IMR-90 (cell line): ENCODE results near the gene TLR9. TPM values are rescaled to one million over a fixed set of nuclear protein-coding genes. Genes with fewer than 3 reads are reported as not detected.

Experiments
- ATAC-seq: fragments of 200-7000 bp; cut with Tn5 transposase; 2 replicates; pipeline ENCODE4 v1.9.1; 2020; ENCODE audit warnings: low read depth, mild to moderate bottlenecking, moderate library complexity
- BruUV-seq: library from RNA; stranded (reverse); fragments of 400-500 nt; replicated peaks from 2 replicates; lab custom pipeline; 2021; lab: Mats Ljungman, UMichigan
- CTCF ChIA-PET: fragments of 300-600 bp; formaldehyde crosslinking; extraction: SDS; loops from one replicate; lab custom pipeline; 2021; ENCODE audit warnings: antibody characterized with exemption; lab: Yijun Ruan, JAX
- POLR2A ChIA-PET: fragments of 300-600 bp; sonication (Branson Sonifier 250); formaldehyde crosslinking; loops from one replicate; lab custom pipeline; 2022; ENCODE audit warnings: antibody characterized with exemption; ENCODE audit not compliant: unreplicated experiment; lab: Charles Lee
- DNase-seq: peaks from one replicate; pipeline ENCODE4 v3.0.0; 2013
- H2AFZ ChIP-seq: replicated peaks from 2 replicates; pipeline ENCODE3; 2013; ENCODE audit warnings: low read length, mild to moderate bottlenecking; ENCODE audit not compliant: poor library complexity
- H2AK5ac ChIP-seq: 2 replicates; pipeline ENCODE4 v1.6.1; 2013; ENCODE audit warnings: low read depth, low read length, inconsistent platforms
- H2AK9ac ChIP-seq: replicated peaks from 2 replicates; pipeline ENCODE3; 2013; ENCODE audit warnings: mild to moderate bottlenecking, low read depth, low read length, moderate library complexity; ENCODE audit not compliant: poor library complexity
- H2BK120ac ChIP-seq: 2 replicates; pipeline ENCODE4 v1.6.1; 2013; ENCODE audit warnings: low read depth, low read length, inconsistent platforms
- H2BK15ac ChIP-seq: 3 replicates; pipeline ENCODE4 v1.6.1; 2013; ENCODE audit warnings: low read depth, low read length, inconsistent platforms
- H2BK20ac ChIP-seq: 2 replicates; pipeline ENCODE4 v1.6.1; 2013; ENCODE audit warnings: low read depth, mild to moderate bottlenecking, inconsistent platforms, low read length, moderate library complexity
- H2BK5ac ChIP-seq: 2 replicates; pipeline ENCODE4 v1.6.1; 2013; ENCODE audit warnings: mild to moderate bottlenecking, low read depth, low read length, inconsistent platforms; ENCODE audit not compliant: poor library complexity, severe bottlenecking
- H3K14ac ChIP-seq: replicated peaks from 2 replicates; pipeline ENCODE4 v1.6.1; 2013; ENCODE audit warnings: low read depth, low read length, inconsistent platforms
- H3K18ac ChIP-seq: 2 replicates; pipeline ENCODE4 v1.6.1; 2013; ENCODE audit warnings: low read depth, low read length, control low read depth
- H3K23ac ChIP-seq: 2 replicates; pipeline ENCODE4 v1.6.1; 2013; ENCODE audit warnings: low read depth, low read length, inconsistent platforms
- H3K27ac ChIP-seq: 2 replicates; pipeline ENCODE4 v1.5.1; 2013; ENCODE audit warnings: mild to moderate bottlenecking, control low read depth, low read length; ENCODE audit not compliant: insufficient read depth
- H3K27me3 ChIP-seq: 2 replicates; pipeline ENCODE4 v1.6.1; 2013; ENCODE audit warnings: low read length; ENCODE audit not compliant: control insufficient read depth, insufficient read depth
- H3K36me3 ChIP-seq: 2 replicates; pipeline ENCODE4 v1.6.1; 2013; ENCODE audit warnings: low read length, mixed read lengths; ENCODE audit not compliant: control insufficient read depth, insufficient read depth
- H3K4ac ChIP-seq: 2 replicates; pipeline ENCODE4 v1.6.1; 2013; ENCODE audit warnings: low read depth, low read length, inconsistent platforms
- H3K4me1 ChIP-seq: 2 replicates; pipeline ENCODE4 v1.6.1; 2013; ENCODE audit warnings: low read length, mixed read lengths; ENCODE audit not compliant: control insufficient read depth, insufficient read depth
- H3K4me2 ChIP-seq: 2 replicates; pipeline ENCODE4 v1.6.1; 2013; ENCODE audit warnings: low read depth, mild to moderate bottlenecking, control low read depth, low read length, moderate library complexity
- H3K4me3 ChIP-seq: 2 replicates; pipeline ENCODE4 v1.5.1; 2013; ENCODE audit warnings: low read depth, mild to moderate bottlenecking, control low read depth, low read length, moderate library complexity; ENCODE audit not compliant: insufficient read depth
- H3K56ac ChIP-seq: 2 replicates; pipeline ENCODE4 v1.6.1; 2013; ENCODE audit warnings: low read length, inconsistent platforms; ENCODE audit not compliant: insufficient read depth; ENCODE audit errors: extremely low read depth
- H3K79me1 ChIP-seq, 2 experiments: 2 replicates each; pipeline ENCODE4 v1.6.1; 2013; ENCODE audit warnings: low read length in 2 of 2, inconsistent platforms in 1 of 2, low read depth in 1 of 2
- H3K9ac ChIP-seq: 2 replicates; pipeline ENCODE4 v1.6.1; 2013; ENCODE audit warnings: low read depth, low read length, control low read depth
- H3K9me1 ChIP-seq: 2 replicates; pipeline ENCODE4 v1.6.1; 2013; ENCODE audit warnings: low read length, inconsistent platforms; ENCODE audit not compliant: insufficient read depth
- H3K9me3 ChIP-seq: 2 replicates; pipeline ENCODE4 v1.6.1; 2013; ENCODE audit warnings: low read length; ENCODE audit not compliant: control insufficient read depth, insufficient read depth
- H4K20me1 ChIP-seq: 2 replicates; pipeline ENCODE4 v1.6.1; 2013; ENCODE audit warnings: low read length, inconsistent platforms; ENCODE audit not compliant: insufficient read depth
- H4K5ac ChIP-seq: 2 replicates; pipeline ENCODE4 v1.6.1; 2013; ENCODE audit warnings: mild to moderate bottlenecking, low read depth, low read length, control low read depth
- H4K8ac ChIP-seq, 2 experiments: 2 replicates each; pipeline ENCODE4 v1.6.1; 2013; ENCODE audit warnings: low read depth in 2 of 2, low read length in 2 of 2, control low read depth in 1 of 2, inconsistent platforms in 1 of 2
- H4K91ac ChIP-seq: 2 replicates; pipeline ENCODE4 v1.6.1; 2013; ENCODE audit warnings: low read depth, low read length, inconsistent platforms; ENCODE audit not compliant: insufficient read depth
- CEBPB ChIP-seq: IDR thresholded peaks from 2 replicates; pipeline ENCODE4 v1.6.1; 2012; ENCODE audit warnings: low read depth, low read length, improper control_type of control experiment
- FOS ChIP-seq: fragments of 150-350 bp; IDR thresholded peaks from 2 replicates; pipeline ENCODE4 v1.6.1; 2016; ENCODE audit warnings: low read depth, low read length
- MAFK ChIP-seq: IDR thresholded peaks from 2 replicates; pipeline ENCODE4 v1.6.1; 2012; ENCODE audit warnings: low read depth, low read length, improper control_type of control experiment
- MAZ ChIP-seq: IDR thresholded peaks from 2 replicates; pipeline ENCODE4 v1.6.1; 2012; ENCODE audit warnings: low read depth, mild to moderate bottlenecking, low read length, improper control_type of control experiment, moderate library complexity, borderline replicate concordance
- NFE2L2 ChIP-seq: fragments of 150-350 bp; IDR thresholded peaks from 2 replicates; pipeline ENCODE4 v1.6.1; 2016; ENCODE audit warnings: low read depth, mild to moderate bottlenecking, low read length
- RAD21 ChIP-seq: IDR thresholded peaks from 2 replicates; pipeline ENCODE4 v1.6.1; 2012; ENCODE audit warnings: low read length, improper control_type of control experiment
- RCOR1 ChIP-seq: IDR thresholded peaks from 2 replicates; pipeline ENCODE4 v1.6.1; 2012; ENCODE audit warnings: mild to moderate bottlenecking, low read length, improper control_type of control experiment; ENCODE audit not compliant: insufficient replicate concordance
- RFX5 ChIP-seq: IDR thresholded peaks from 2 replicates; pipeline ENCODE4 v1.8.0; 2012; ENCODE audit warnings: low read depth, mild to moderate bottlenecking, low read length, moderate library complexity
- SMC3 ChIP-seq: fragments of 150-350 bp; IDR thresholded peaks from 2 replicates; pipeline ENCODE4 v1.6.1; 2016; ENCODE audit warnings: low read depth, mild to moderate bottlenecking, antibody characterized with exemption, low read length, moderate library complexity
- WGBS, 2 experiments: methylation state at CpG; one replicate each; pipeline versions ENCODE4 v1.1.5 to v1.1.7; 2013; ENCODE audit warnings: missing lambda C conversion rate in 2 of 2; ENCODE audit not compliant: insufficient read length in 1 of 2; ENCODE audit errors: extremely low coverage in 2 of 2; 5-methylcytosine and 5-hydroxymethylcytosine counted together
- dilution Hi-C: fragments of 300-500 bp; cut with HindIII; formaldehyde crosslinking; loops from one replicate; pipeline ENCODE4 v1.14.3; 2018; ENCODE audit warnings: low sequenced_read_pairs; ENCODE audit not compliant: unreplicated experiment
- in situ Hi-C: fragments of 300-500 bp; cut with MboI; formaldehyde crosslinking; loops from 3 replicates; pipeline ENCODE4 v1.14.3; 2019; ENCODE audit warnings: low sequenced_read_pairs, inconsistent platforms, mixed read lengths
- intact Hi-C: fragments of 100-400 bp; cut with micrococcal nuclease; formaldehyde crosslinking; loops from 2 replicates; pipeline ENCODE4 v1.10.0; 2022
- polyA plus RNA-seq, 3 experiments: library from polyadenylated mRNA; depleted of rRNA; stranded (reverse); fragments of >200 nt; gene quantifications; 2 replicates each; pipeline ENCODE4 v1.2.3, GENCODE V29; 2012; ENCODE audit warnings: low replicate concordance in 1 of 3
- total RNA-seq: library from RNA; depleted of rRNA; stranded (reverse); fragments of >200 nt; gene quantifications from 2 replicates; pipeline ENCODE4 v1.2.3, GENCODE V29; 2012

TLR9 gene
- total and polyA plus RNA-seq, 2 of the 4 experiments (the other 2 are of a cell fraction): not detected

DNA sequence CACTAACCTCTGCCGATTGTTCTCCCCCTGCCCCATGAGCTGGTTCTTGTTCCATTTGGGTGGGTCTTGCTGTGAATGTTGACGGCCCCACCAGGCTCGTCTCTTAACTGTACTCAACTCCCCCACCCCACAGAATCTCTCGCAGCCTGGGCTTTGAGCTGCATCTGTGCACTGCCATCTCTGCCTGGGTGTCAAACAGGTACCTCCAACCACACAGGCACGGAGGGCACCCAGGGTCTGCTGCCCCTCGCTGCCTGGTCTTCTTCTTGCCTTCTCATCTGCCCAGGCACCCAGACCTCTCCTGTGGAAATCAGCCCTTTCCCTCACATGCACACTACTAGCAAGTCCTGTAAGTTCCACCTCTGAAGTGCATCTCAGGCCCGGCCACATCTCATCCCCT lies 10.1 kb downstream of the TLR9 start:
- 83% methylated on average over 3 of the region's 7 CpGs; no CpG with 5 or more reads in 1 of the 2 experiments for WGBS, 2 experiments
- no peak overlapping the region for H2BK20ac ChIP-seq
- H3K4ac ChIP-seq: no peak overlapping the region
- ChIA-PET POLR2A (no interaction called here), CTCF (no interaction called here)
- no peak overlapping the region for H2AFZ ChIP-seq
- peak overlapping the region; percentile 52 for H2AK9ac ChIP-seq
- no peaks in the 10 kb centered on the region for H3K27me3 ChIP-seq
- H3K36me3 ChIP-seq: peaks cover 43% of the 10 kb centered on the region
- no TSS peak for BruUV-seq
- no peak overlapping the region for H3K23ac ChIP-seq
- no peak overlapping the region for H3K9ac ChIP-seq
- no peak overlapping the region for H3K4me3 ChIP-seq
- peaks cover 12% of the 10 kb centered on the region for H4K20me1 ChIP-seq
- no peak overlapping the region for H3K27ac ChIP-seq
- no peak overlapping the region for H3K56ac ChIP-seq
- no peak overlapping the region for H2AK5ac ChIP-seq
- H3K9me3 ChIP-seq: no peaks in the 10 kb centered on the region
- DNase-seq: no peak
- dilution Hi-C loops (no loop called here), in situ Hi-C loops (no loop called here), intact Hi-C loops (no loop called here)
- ATAC-seq: no peak
- peaks cover 8% of the 10 kb centered on the region for H3K4me1 ChIP-seq
- TF ChIP-seq RFX5 (no peak), RCOR1 (no peak), CEBPB (no peak), MAFK (no peak), SMC3 (no peak), FOS (no peak), RAD21 (no peak), NFE2L2 (no peak), MAZ (no peak)
- no peak overlapping the region for H3K18ac ChIP-seq
- no peak overlapping the region for H3K14ac ChIP-seq
- no peak overlapping the region for H2BK120ac ChIP-seq
- H3K79me1 ChIP-seq: peaks cover 2 to 13% of the 10 kb centered on the region in 2 experiments; a peak in 1 of 4 replicates
- H2BK15ac ChIP-seq: no peak overlapping the region
- no peak overlapping the region for H4K91ac ChIP-seq
- no peak overlapping the region for H3K4me2 ChIP-seq
- H2BK5ac ChIP-seq: no peak overlapping the region
- H4K8ac ChIP-seq: no peak overlapping the region
- no peak overlapping the region for H4K5ac ChIP-seq
- H3K9me1 ChIP-seq: peaks cover 16% of the 10 kb centered on the region
